Suppressor macrophage (primary cell): ENCODE measurements around the gene SHROOM2.
"Not testable (repeated sequence)": the region's sequence is repeated elsewhere in the genome, so short reads cannot be mapped to it uniquely, and the experiment has no call there.

Experiments used
- DNase-seq, 4 experiments: peaks; one replicate each; pipeline ENCODE4 v3.0.0-alpha.2; 2020 to 2022

SHROOM2 gene

GRCh38 chrX:9832811-9833210, 46.6 kb downstream of the SHROOM2 start:
- peak in 3 of 4 experiments; percentile 7 to 21 (median 12) for DNase-seq

DNA sequence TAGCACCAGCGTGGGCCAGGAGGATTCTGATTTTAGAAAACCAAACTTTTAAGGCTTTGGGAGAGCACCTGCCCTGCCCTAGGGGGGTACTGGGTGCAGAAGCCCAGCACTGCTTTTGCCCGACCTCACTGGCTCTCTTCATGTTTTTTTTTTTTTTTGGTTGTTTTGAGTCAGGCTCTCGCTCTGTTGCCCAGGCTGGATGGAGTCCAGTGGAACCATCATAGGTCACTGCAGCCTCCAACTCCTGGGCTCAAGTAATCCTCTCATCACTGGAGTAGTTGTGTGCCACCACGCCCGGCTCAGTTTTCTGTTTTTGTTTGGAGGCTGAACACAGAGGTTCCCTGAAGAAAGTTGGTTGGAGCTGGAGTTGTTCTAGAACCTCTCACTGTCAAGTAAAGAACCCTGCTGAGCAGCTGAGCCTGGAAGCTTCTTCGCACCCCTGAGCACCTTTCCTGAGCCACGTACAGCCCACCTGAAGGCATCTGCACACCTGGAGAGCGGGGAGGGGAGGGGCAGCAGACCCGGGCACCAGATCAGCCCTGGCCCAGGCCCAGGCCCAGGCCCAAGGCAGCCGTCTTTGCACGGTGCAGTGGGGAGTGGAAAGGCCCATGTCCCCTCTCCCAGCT, 49.5 kb downstream of the SHROOM2 start:
- DNase-seq: no peak

DNA sequence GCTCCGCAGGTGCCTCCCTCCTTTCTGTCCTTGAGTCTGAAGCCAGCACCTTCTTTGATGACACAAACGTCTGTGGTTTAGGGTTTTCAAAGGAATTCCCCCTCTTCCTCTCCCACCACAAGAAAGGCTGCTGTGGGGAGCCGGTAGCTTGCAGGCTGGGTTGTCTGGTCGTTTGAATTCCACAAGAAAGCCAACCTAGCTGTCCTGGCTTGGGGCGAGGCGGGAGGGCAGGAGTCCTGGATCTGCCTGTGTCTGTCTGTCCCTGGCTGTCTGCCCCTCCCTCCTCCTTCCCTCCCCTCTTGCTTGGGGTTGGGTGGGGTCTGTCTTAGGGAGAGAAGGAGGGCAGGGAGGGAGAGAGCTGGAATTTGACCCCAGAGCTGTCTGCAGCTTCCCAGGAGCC, 56.3 kb downstream of the SHROOM2 start:
- no peak for DNase-seq

DNA sequence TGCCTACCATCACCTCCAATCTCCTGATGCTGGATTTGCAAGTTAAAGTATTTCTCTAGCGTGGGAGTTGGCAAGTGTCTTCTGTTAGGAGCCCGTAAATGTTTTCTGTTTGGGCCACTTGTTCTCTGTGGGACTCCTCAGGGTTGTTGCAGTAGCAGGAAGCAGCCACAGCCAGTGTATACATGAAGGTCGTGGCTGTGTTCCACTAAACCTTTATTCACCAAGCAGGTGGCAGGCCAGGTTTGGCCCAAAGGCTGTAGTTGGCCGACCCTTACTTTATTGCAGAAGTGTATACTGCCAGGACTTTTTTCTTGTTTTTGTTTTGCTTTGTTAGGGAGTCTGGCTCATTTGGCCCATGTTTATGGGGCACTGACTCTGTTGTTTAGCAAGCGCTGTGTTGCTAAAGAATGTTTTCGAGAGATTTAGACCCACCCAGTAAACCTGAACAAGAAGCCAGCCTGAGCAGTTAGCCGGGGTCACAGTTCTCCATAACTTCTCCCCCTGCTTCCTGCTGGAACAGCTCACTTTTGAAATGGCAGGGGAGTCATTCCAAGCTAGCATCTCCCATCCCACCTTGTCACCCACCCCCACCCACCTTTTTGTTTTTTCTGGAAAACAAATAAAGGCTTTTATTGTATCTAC, 58.8 kb downstream of the SHROOM2 start:
- DNase-seq: no peak

- DNase-seq: no peak
Observed at GRCh38 chrX:9845578-9845952, 59.3 kb downstream of the SHROOM2 start.

DNA sequence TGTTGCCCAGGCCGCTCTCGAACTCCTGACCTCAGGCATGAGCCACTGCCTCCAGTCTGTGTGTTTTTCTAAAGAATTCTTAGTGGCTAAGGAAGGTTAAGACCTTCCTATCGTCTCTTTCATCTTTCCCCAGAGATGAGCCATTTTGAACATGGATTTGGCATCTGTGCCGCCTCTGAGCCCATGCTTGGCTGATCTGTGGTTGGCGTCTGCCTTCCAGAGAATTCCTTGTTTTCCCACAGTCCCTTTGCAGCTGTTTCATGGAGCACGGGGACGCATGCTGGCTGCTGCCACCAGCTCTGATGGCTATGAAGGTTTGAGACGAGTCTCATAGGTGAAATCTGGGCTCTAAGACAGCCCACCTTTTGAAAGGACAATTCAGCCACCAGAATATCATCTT, 60.4 kb downstream of the SHROOM2 start:
- no peak for DNase-seq

- no peak for DNase-seq
Observed at GRCh38 chrX:9847071-9847470, 60.8 kb downstream of the SHROOM2 start.

GRCh38 chrX:9848718-9849479, 62.7 kb downstream of the SHROOM2 start:
- DNase-seq: no peak

DNA sequence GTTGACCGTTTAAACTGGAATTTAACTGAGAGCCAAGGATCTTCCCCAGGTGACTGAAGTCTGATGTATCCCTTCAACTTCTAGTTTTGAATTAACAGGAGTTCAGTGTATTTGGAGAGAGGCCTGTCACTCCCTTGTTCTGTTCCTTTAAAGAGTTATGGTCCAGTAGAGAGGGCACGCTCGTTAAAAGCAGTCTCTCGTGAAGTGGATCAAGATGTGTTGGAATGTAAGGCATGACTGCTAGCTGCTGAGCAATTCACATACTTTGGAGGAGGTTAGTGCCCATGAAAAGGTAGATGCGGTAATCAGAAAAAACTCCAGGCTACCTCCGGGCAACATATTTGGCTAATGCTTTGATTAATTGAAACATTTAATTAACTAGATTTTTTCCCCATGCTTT, 65.7 kb downstream of the SHROOM2 start:
- DNase-seq: no peak

GRCh38 chrX:9853307-9853706, 67.1 kb downstream of the SHROOM2 start:
- DNase-seq: no peak

DNA sequence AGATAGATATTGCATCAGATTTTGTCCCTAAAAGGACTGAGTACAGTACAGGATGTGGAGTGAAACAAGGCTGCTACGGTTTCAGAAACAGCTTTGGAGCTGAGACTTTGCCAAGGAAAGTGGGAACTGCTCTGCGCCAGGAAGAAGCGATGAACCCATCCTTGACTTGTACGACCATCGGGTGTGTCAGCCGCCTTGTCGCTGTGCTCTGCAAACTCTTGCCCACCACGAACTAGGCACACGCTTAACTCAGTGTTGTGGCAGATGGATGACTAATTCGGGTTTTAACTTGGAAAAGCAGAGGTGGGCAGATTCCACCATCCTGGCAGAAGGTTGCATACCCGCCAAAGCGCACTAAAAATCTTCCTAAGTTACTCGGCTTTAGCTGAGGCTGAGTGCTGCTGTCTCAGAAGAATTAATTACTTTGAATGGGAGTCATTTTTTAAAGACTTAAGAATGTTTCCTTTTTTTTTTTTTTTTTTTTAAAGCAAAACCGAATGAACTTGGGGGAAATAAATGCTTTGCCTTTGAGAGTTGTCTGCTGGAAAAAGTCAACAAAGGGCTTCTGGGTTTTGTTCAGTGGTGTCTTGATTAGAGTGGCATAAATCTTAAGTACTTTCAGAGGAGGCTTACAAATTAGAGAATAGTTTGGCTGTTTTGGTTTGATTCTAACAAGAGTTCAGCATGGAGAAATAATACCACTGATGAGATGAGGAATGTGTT, 69.5 kb downstream of the SHROOM2 start:
- DNase-seq: no peak

GRCh38 chrX:9856588-9856987, 70.4 kb downstream of the SHROOM2 start:
- no peak for DNase-seq

- no peak for DNase-seq
Observed at GRCh38 chrX:9857575-9858474, 71.6 kb downstream of the SHROOM2 start.

DNA sequence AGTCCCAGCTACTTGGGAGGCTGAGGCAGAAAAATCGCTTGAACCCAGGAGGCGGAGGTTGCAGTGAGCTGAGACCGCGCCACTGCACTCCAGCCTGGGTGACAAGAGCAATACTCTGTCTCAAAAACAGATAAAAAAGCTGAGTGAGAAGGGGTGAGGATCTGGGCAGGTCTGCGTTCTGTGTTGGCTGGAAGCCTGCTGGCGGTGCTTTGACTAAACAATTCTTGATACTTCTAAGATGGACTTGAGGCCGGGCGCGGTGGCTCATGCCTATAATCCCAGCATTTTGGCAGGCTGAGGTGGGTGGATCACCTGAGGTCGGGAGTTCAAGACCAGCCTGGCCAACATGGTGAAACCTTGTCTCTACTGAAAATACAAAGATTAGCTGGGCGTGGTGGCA, 72.5 kb downstream of the SHROOM2 start:
- not testable (repeated sequence) for DNase-seq

- DNase-seq: no peak
Observed at GRCh38 chrX:9859711-9860555, 73.7 kb downstream of the SHROOM2 start.

DNA sequence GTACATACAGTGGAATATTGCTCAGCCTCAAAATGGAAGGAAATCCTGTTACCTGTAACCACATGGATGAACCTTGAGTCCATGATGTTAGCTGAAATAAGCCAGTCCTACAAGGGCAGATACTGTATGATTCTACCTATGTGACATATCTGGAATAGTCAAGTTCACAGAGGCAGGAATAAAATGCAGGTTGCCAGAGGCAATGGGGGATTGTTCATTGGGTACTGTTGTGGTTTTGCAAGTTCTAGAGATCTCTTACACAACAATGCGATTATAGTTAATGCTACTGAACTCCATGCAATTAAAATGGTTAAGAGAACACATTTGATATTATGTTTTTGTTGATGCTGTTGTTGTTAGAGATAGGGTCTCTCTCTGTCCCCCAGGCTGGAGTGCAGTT, 74.6 kb downstream of the SHROOM2 start:
- DNase-seq: no peak

DNA sequence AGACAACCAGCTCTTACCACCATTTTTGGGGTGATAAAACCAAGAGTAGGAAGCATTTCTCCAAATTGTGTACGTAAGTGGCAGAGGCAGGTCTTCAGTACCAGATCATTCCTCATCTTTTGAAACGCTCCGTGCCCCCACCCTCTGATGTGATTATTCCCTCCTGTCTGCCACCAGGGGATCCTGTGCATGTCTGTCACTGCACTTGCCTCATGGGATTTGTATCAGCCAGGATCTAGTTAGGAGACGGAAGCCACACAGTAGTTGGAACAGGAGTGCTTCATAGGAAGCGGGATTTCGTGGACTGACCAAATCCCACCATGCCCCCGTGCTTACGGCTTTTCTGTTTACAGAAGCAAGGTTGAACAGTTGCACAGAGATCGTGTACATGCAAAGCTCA, 75.5 kb downstream of the SHROOM2 start:
- no peak for DNase-seq

- no peak for DNase-seq
Observed at GRCh38 chrX:9862525-9862924, 76.3 kb downstream of the SHROOM2 start.

DNA sequence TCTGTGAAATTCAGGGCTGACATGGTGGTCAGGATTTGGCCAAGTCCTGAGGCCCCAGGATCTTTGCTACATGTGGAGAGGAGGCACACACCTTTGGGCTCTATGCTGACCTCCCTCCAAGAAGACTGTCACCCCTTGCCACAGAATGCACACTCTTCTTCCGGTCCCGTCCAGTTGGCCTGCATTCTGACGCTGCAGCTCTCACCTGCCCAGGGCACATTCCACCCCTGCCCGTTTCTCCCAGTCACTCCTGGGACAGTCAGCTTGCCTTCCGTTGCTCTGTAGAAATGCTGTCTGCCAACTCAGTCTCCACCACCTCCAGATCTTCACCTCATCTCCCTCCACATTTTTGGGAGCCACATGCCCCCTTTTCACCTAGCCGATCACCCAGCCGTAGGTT, 76.7 kb downstream of the SHROOM2 start:
- no peak for DNase-seq

GRCh38 chrX:9864011-9864410, 77.8 kb downstream of the SHROOM2 start:
- DNase-seq: peak in 3 of 4 experiments; percentile 2 to 35 (median 32)

- no peak for DNase-seq
Observed at GRCh38 chrX:9865804-9866472, 79.7 kb downstream of the SHROOM2 start.
